NCI-H1436 treated with DMSO at 0.1 percent for 48 hours (cell line): ENCODE results near the gene ARID1B.

ENCODE experiments used
- DNase-seq: peaks from one replicate; lab custom pipeline; 2025; lab: John Stamatoyannopoulos, UW

Gene ARID1B

DNA sequence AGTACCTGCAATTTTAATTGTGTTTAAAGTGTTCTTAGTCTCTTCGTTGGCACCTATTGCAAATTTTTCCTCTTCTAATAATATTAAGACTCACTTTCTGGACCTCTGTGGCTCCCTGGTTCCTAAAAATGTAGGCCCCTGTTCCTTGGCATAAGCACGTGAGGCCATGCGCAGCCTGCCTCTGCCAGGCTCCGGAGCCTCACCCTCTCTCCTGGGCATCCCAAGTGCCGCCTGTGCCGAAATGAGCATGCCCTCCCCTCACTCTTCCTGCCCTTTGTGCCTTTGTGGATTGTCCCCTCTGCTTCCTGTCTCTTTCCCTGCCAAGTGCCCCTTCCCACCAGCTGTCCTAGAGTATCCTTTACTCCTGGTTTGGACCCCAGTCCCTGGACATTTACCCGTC, 300.1 kb downstream of the ARID1B start:
- DNase-seq, result no peak

DNA sequence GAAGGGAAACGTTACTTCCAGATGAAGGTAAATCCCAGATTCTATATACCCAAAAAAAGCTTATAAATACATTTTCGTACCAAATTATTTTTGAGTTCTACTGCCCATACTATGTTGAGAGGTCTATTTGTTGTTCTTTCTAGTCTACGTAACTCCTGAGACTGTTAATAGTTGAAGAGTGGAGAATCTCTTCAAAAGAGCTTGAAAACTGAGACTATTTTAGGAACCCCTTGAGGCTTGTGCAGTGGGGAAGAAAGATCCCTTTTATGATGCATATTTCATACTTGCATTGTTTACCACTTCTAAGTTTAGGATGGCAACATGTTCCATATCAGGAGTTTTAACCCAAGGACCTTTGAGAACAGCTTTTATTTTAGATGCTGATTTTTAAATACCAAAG, 301.1 kb downstream of the ARID1B start:
- DNase-seq, result no peak

DNA sequence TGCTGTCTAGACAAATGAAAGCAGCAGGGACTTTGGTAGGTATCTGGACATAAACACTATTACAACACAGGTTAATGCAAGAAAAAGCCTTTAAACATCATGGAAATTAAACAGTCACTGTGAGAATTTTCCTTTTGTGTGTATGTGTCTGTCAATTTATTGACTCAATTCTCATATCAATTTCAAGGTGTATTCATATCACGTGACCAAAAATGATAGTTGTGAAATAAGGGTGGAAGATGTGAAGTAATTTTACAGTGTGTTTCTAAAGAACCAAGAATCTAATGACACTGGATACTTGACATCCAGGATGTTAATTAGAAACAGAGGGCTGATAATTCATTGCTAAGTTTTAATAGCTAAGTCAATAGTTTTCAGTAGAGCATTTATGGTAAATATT, 302.1 kb downstream of the ARID1B start:
- DNase-seq, result no peak

DNA sequence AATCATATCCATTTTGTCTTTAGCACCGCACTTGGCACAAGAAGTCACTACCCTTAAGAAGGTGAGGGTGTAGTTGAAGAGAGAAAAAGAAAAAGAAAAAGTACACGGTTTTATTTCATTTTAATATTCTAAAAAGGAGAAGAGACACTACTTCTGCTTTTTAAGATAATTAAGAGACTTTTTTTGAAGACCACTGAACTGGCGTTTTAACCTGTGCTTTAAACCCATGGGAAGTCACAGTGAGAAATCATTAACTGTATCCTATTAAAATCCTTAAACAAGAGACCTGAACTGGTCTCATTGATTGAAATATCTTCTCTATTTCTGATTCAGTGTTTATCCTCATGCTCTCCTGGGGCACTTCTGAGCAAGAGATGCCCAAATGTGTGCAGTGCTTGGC, 302.6 kb downstream of the ARID1B start:
- no peak for DNase-seq

DNA sequence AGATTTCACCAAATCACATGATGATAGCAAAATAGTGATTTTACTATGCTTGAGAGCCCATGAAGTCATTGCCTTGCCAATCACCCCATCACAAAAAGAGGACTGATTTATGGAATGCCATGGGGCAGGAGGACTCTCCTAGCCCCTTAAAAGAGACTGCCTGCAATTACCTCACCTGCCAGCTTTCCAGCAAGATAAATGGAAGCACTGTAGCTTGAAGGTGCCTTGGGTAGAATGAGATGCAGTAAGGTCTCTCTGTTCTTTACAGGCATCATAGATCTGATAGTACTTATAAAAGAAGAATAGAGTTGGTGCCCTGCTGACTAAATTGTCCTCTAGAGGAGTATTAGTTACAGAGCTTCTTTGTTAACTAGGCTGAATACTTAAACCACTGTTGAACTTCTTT, 303.8 kb downstream of the ARID1B start:
- no peak for DNase-seq

DNA sequence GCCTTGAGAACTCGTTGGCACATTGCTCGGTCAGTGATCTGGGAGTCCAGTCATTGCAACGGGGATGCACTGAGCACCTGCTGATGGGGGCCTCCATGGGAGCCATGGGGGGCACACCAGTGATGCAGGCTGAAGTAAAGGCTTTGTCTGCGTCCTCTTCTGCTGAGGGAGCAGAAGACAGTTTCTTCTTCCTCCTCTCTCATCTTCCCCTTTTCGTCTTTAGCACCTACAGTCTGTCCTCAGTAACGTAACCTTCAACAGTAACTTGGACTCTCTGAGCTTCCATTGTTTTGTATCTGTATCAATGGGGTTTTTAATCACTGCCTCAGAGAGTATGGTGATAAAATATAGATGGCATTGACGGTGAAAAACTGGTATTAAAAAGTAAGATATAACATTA, 306.2 kb downstream of the ARID1B start:
- no peak for DNase-seq

DNA sequence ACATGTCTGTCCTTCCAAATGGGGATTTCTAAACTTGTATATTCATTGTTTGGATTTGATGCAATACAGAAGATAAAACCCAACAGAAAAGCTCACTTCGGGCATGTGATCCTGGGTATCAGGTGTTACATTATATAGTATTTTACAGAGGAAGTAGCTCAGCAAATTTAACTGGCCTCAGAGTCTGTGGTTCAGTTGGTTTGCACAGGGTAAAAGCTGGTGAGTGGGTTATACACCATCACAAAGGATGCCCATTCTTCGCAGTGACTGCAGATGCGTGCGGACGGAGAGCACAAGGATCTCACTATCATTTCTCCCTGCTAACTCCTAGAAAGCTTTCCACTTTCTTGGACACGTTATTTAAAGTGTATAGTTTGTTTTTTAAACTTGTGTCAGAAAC, 309.5 kb downstream of the ARID1B start:
- DNase-seq, result no peak

DNA sequence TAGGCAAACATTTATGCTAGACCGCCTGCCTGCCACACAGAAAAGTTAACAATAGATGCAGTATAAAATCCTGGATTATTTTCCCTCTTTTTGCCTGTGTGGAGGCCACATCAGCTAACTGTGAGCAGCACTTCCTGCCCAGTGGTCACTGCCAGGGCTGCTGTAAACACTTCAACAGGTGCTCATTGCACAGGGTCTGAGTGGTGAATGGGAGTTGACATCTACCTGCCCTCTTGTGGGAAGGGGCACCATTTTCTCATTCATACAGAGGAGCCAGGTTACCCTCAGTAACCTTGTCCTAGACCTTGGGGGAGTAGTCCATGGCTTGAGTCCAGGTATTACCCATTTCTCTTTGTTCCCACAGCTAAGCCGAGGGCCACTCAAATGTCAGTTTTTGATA, 310.8 kb downstream of the ARID1B start:
- no peak for DNase-seq

DNA sequence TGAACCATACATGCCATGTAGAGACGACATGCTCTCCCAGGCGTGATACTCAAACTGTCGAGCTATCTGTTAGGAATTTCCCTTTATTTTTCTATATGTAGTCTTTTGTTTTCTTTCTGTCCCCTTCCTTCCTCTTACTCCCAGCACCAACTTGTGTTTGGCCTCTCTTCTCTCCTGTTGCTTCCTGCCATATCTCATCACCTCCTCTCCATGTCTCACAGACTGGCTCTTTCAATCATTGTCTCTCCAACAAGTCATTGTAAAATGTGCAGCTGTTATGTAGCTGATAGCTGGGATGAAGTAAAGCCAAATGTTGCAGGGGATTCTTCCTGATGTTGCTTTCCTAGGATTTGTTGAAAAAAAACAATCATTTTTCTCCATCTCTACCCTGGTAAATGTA, 311.7 kb downstream of the ARID1B start:
- DNase-seq, result no peak

DNA sequence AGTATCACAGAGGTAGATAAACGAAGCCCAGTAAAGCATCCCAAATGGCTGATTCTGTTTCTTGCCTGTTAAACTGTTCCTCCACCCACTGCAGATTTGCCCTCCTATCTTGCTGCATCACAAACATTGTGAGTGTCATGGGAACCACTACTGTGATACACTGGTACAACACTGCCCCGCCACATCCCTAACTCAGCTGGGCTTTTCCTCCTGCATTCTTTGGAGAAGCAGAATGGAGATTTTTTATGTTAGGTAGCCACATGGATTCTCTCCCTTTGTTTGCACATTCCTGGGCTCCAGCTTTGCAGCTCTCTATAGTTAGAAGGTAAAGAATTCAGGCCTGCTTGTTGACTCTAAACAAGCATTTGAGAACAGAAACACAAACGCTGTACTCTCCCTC, 312.1 kb downstream of the ARID1B start:
- DNase-seq, result no peak

DNA sequence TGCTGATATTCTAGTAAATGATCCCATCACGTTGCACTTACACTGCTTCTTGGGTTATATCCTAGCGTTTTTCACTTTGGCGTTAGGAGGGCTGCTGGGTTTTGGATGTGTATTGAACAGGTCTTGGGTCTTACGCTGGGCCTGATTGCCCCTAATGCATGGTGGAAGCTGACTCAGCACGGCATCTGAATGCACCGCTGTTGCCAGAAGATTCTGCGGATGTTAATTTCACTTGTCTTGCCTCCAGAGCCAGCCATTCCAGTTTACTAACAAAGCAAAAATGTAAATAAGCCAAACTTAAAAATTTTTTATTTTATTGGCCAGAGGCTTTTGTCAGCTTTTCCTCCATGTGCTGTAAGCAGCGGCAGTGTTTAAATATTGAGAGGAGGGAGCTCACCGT, 312.7 kb downstream of the ARID1B start:
- no peak for DNase-seq

DNA sequence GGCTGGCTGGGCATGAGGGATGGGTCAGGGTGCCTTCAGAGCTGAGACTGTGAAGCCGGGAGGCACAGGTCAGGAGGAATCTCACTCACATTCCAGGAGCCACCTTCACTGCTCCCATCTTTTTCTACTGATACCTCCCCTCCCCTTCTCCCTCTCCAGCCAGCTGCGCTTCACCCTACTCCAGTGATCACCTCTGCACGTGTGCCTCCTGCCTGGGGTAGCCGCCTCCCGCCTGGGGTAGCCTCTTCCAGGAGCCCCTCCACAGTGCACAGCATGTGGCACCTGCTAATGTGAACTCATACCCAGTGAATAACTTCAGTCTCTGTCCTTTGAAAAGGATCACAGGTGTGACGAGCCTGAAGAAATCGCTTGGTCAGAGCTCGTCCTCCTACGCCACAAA, 313.6 kb downstream of the ARID1B start:
- no peak for DNase-seq

DNA sequence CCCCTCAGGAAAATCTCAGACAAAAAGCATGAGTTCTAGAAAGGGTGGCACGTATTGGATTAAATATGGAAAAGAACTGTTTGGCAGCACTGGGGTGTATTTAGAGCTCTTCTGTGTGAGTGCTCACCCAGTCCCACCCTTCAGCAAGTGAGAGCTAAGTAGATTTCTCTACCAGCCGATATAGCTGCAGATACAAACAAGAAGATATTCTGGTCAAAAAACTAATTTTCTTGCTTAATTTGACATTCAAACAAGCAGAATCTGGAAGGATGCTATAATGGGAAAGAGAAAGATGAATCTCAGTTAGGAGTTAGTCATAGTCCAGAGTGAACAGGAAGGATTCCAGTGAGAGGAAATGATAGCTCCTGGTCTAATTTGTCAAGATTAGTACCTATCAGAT, 314.1 kb downstream of the ARID1B start:
- DNase-seq, result no peak

DNA sequence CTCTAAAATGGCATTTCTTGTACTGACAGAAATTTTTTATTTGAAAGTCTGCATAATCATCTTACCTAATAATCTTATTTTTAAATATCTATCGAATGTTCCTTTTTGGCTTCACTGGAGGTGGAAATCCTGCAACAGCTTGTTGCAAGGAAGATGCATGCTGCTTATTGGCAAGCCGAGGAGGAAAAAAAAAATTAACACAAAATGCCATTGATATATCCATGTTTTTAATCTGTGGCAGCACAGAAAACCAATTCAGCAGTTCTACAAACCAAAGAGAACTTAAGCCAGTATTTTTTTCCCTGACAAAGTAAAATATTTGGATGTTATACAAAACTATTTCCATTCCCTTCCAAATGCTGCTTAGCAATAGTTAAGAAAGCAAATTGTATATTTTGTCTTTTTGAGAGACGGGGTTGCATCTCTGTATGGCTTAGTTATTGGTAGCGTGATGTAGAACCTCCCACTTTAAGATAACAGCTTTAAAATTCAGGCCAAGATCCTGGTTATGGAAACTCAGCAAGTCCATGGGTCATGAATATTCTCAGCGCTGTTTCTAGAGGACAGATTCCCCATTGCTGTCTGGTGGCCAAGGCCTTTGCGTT, 314.8 kb downstream of the ARID1B start:
- no peak for DNase-seq

DNA sequence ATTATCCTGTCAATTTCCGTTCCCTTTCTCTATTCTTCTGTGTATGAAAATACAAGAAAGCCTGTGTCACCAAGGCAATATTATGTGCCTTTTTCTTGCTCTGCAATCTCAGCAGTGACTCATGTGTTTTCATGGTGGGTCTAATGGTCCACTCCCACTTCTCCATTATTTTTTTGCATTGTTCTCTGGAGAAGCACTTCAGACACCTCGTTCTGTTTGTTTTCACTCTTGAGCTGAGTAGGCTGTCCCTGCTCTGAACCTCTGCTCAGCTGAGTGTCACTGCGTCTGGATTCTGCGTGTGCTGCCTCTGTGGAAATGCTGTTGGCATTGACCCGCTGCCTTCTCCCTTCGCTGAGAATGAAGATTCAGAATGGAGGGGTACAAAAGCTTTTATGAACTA, 315.6 kb downstream of the ARID1B start:
- DNase-seq, result peak; percentile 15

DNA sequence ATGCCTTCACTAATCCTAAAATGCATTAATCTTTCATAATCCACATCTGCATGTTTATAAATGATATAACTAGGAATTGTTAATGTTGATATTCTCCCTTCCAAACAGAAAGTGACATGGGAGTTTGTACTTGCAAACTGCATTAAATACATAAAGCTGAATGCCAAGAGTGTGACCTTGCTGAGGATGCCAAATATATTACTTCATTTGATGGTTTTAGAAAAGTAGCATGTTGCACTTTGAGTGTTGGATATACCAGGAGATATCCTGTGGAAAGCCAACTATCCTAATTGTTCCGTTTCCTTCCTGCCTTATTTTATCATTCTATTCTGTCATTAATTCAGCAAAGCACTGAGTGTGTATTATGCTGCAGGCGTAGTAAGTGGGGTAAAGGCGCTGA, 316.4 kb downstream of the ARID1B start:
- DNase-seq, result no peak

DNA sequence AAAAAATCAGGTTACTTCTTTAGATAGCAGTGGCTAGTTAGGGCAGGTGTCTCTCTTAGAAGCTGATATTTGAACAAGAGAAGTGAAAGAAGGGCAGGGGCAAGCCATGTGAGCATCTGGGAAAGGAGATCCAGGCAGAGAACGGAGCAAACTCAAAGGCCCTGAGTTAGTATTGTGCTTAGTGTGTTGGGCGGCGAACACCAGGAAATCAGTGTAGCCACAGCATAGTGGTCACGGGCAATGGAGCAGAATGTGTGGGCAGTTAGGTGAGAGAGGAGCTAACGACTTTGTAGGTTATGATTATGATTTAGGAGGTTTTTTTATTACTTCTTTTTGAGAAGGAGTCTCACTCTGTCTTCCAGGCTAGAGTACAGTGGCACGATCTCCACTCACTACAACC, 316.9 kb downstream of the ARID1B start:
- no peak for DNase-seq

DNA sequence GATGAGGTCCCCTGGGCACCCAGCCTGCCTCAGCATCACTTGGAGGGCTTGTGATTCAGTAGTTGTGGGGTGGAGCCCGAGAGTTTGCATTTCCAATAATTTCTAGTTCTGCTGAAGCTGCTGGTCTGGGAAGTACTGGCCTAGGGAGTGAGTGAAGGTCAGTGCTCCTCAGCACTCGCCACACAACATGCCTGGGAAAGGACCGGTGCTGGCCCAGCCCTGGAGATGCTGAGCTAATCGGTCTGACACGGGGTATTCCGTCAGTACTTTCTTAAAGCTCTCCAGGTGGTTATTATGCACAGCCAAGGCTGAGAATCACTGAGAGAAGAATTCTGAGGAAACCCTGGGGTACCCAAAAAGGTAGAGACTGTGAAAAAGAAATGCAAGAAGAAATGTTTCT, 317.9 kb downstream of the ARID1B start:
- no peak for DNase-seq

DNA sequence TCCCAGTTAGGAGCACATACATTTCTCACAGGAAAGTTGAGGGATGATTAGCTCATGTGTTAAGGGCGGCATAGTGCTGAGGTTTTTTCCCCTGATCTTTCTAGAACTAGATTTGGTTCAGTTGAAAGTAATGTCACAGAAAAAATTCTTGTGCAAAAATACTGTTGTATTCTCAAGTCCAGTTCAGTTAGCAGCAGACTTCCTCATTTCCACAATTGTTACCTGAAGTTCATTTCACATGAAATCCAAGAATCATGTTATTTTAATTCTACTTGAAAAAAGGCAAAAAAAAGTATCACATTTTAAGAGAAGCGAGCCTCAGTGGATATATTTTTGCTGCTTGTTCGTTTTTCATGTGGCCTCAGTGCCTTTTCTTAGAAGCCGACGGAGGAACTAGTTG, 318.4 kb downstream of the ARID1B start:
- no peak for DNase-seq

DNA sequence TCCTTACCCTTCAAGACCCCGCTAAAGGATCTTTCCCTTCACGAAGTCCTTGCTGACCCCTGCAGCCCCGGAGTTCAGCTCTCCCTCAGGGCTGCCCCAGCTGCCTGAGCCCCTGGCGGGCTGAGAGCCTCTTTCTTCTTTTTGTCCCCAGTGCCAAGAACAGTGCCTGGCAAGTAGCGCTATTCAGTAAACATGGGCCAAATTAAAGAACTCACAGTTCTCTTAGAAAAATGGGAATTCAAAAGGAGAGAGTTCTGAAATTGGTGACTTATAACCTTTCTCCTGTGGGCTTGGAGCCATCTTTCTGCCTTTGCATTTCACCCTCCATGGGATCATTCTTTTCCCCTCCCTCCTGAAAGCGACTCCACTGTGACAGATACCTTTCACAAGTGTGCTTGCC, 318.9 kb downstream of the ARID1B start:
- DNase-seq, result no peak

DNA sequence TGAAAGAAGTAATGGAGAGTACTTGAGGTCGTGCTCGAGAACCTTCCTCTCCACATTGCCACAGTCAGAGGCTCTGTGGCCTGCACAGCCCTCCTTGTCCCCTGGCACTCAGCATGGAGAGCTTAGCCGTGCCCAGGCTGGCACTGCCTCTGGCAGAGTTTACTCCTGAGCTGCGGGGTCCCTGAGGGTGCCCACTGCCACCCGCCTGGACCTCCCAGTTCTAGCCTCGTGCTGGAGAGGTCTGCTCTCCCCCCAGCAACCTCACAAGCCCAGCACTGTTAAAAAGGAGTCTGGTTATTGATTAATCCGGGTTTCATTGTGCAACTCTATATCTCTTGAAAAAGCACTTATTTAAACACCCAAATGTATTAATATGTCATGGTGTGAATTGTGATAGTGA, 319.3 kb downstream of the ARID1B start:
- DNase-seq, result no peak

DNA sequence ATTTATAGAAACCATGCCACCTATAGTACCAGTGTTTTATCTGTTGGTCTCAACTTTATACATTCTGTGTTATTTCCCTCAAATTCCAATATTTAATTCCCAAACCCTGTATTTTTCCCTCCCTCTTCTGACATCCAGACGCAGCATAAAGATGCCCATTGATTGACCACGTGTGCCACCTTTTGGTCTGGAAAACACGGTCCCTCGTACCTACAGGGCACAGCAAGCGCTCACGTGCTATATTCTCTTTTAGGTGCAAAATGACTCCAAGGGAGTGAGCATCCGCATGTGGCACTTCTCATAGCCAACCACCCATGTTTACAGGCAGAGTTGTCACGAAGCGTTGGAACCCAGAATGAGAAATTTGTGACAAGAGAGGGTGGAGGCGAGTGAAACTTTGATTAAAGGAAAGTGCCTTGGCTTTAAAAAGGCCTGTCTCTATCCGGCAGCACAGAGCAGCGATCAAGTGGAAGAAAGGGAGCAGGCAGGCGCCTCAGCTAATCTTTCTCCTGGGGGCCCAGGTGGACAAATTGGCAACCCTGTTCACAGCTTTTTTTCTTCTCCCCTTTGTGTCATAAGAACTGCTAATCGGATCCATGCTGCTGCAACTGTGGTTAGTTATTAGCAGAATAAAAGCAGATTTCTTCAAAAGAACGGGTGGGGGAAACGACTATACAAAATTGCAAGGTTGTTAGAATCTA, 320.2 kb downstream of the ARID1B start:
- no peak for DNase-seq

DNA sequence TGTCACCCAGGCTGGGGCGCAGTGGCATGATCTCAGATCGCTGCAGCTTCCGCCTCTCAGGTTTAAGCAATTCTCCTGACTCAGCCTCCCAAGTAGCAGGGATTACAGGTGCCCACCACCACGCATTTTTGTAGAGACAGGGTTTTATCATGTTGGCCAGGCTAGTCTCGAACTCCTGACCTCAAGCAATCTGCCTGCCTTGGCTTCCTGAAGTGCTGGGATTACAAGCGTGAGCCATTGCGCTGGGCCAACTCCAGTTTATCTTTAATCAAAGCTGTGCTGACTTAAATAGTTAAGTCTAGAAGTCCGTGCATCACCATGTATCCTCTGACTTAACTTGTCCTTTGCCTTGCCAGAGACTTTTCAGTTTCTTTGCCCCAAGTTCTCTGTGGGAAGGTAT, 321.8 kb downstream of the ARID1B start:
- no peak for DNase-seq

DNA sequence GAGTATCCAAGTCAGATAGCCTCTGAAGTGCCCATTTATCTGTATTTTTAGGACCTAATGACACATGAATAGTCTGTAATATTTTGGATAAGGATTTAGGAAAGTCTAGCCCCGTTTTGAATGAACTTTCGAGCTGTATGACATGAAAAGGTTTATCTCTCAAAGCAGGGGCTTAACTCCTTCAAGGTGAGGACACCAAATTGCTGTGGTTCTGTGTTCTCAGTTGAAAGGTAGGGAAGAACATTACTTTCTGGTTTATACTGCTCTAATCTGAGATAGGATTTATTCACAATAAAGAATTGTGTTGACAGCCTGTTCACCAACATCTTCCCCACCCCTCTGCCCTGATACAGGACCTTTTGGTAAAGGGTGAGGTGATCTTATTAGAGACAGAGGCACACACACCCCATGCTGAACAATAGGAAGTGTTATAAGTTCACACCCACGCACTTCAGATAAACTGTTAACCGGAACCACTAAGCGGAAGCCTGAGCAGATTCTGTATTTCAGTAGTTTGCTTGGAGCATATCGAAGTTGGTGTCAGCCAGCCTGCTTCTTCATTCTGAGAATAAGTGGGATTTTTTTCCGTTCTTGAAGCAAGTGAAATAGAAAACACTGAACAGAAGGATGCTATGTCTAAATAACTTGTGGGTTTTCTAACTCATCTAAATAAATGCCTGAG, 322.9 kb downstream of the ARID1B start:
- no peak for DNase-seq
